AG10803 (cell line): ENCODE results near the gene CAMK2G.

ENCODE experiments used
- DNase-seq: peaks from one replicate; pipeline ENCODE4 v3.0.0; 2010; ENCODE audit warnings: low read depth
- H3K4me3 ChIP-seq: 2 replicates; pipeline ENCODE4 v1.5.1; 2011; ENCODE audit warnings: mild to moderate bottlenecking, low read length, control low read depth
- CTCF ChIP-seq: conservative IDR thresholded peaks from 2 replicates; pipeline ENCODE4 v1.5.1; 2011; ENCODE audit warnings: mild to moderate bottlenecking, low read length, control low read depth, inconsistent platforms

Gene CAMK2G

GRCh38 chr10:73765066-73765465, 109.3 kb downstream of the CAMK2G start:
- no peak for TF ChIP-seq CTCF
- H3K4me3 ChIP-seq: no peak overlapping the region

GRCh38 chr10:73763343-73763742, 111.0 kb downstream of the CAMK2G start:
- no peak for TF ChIP-seq CTCF
- H3K4me3 ChIP-seq: no peak overlapping the region
- DNase-seq: no peak

More at GRCh38 chr10:73765066-73765465, 109.3 kb downstream of the CAMK2G start:
- DNase-seq: no peak

GRCh38 chr10:73762915-73763314, 111.4 kb downstream of the CAMK2G start:
- H3K4me3 ChIP-seq: no peak overlapping the region
- DNase-seq: peak; percentile 28
- no peak for TF ChIP-seq CTCF
